Activated naive CD8-positive, alpha-beta T cell treated with anti-CD3 and anti-CD28 coated beads, Interleukin-2, amount 10 ng/mL, durations not matched to agents 7 days and 5 days (primary cell): ENCODE measurements around the gene TMEM132D. TPM values are rescaled to one million over a fixed set of nuclear protein-coding genes. Genes with fewer than 3 reads are reported as not detected.
"Not testable (repeated sequence)": the region's sequence is repeated elsewhere in the genome, so short reads cannot be mapped to it uniquely, and the experiment has no call there.

Experiments used
- ATAC-seq: fragments of 150-1000 bp; cut with Tn5 transposase; one replicate; pipeline ENCODE4 v1.10.0; 2021; ENCODE audit warnings: low read depth, moderate library complexity
- POLR2A ChIA-PET: fragments of 350-600 bp; sonication (Branson Sonifier 250); formaldehyde crosslinking; loops from one replicate; lab custom pipeline; 2021; ENCODE audit warnings: antibody characterized with exemption; lab: Charles Lee
- DNase-seq: peaks from one replicate; pipeline ENCODE4 v3.0.0; 2021
- H3K27ac Mint-ChIP-seq: one replicate; pipeline ENCODE4 v1.8.0; 2022; ENCODE audit warnings: mild to moderate bottlenecking, mixed read lengths
- H3K27me3 Mint-ChIP-seq: one replicate; pipeline ENCODE4 v1.8.0; 2022; ENCODE audit warnings: mild to moderate bottlenecking, moderate library complexity, mixed read lengths
- H3K36me3 Mint-ChIP-seq: one replicate; pipeline ENCODE4 v1.8.0; 2021; ENCODE audit warnings: mild to moderate bottlenecking, mixed read lengths
- H3K4me1 Mint-ChIP-seq: one replicate; pipeline ENCODE4 v1.8.0; 2021; ENCODE audit warnings: mixed read lengths
- H3K4me3 Mint-ChIP-seq: one replicate; pipeline ENCODE4 v1.8.0; 2022; ENCODE audit warnings: mild to moderate bottlenecking, moderate library complexity, mixed read lengths
- H3K9me3 Mint-ChIP-seq: one replicate; pipeline ENCODE4 v1.8.0; 2021; ENCODE audit warnings: mixed read lengths
- total RNA-seq, 2 experiments: library from RNA; stranded (reverse); gene quantifications; one replicate each; pipeline ENCODE4 v1.2.3, GENCODE V29; 2021

Gene TMEM132D
- total RNA-seq, 2 experiments from 2014 or later, result not detected

- DNase-seq, H3K27me3 Mint-ChIP-seq, POLR2A ChIA-PET: not testable (repeated sequence)
Measured at GRCh38 chr12:129189879-129190278, 713.9 kb downstream of the TMEM132D start.

GRCh38 chr12:129186952-129187351 is 716.9 kb downstream of the TMEM132D start:
- H3K27me3 Mint-ChIP-seq, result no peaks in the 10 kb centered on the region
- no peak overlapping the region for H3K4me3 Mint-ChIP-seq
- no peak overlapping the region for H3K27ac Mint-ChIP-seq
- H3K4me1 Mint-ChIP-seq, result no peaks in the 10 kb centered on the region
- H3K36me3 Mint-ChIP-seq, result no peaks in the 10 kb centered on the region
- no peak for DNase-seq
- POLR2A ChIA-PET, result no interaction called here
- peaks cover 3% of the 10 kb centered on the region for H3K9me3 Mint-ChIP-seq
- ATAC-seq, result no peak

More at GRCh38 chr12:129189879-129190278, 713.9 kb downstream of the TMEM132D start:
- not testable (repeated sequence) for H3K4me3 Mint-ChIP-seq, H3K36me3 Mint-ChIP-seq, H3K4me1 Mint-ChIP-seq, H3K9me3 Mint-ChIP-seq, H3K27ac Mint-ChIP-seq, ATAC-seq

- DNase-seq, result no peak
- ATAC-seq, result no peak
- Mint-ChIP-seq H3K4me1 (no peaks in the 10 kb centered on the region), H3K9me3 (peaks cover 4% of the 10 kb centered on the region), H3K27me3 (no peaks in the 10 kb centered on the region), H3K4me3 (no peak overlapping the region), H3K27ac (no peak overlapping the region), H3K36me3 (no peaks in the 10 kb centered on the region)
- POLR2A ChIA-PET, result no interaction called here
Measured at GRCh38 chr12:129185855-129186254, 718.0 kb downstream of the TMEM132D start.

GRCh38 chr12:129184127-129184928 is 719.5 kb downstream of the TMEM132D start:
- POLR2A ChIA-PET, result no interaction called here
- H3K4me1 Mint-ChIP-seq, result no peaks in the 10 kb centered on the region
- peaks cover 4% of the 10 kb centered on the region for H3K9me3 Mint-ChIP-seq
- no peak for DNase-seq
- no peak overlapping the region for H3K27ac Mint-ChIP-seq
- H3K4me3 Mint-ChIP-seq, result no peak overlapping the region
- H3K36me3 Mint-ChIP-seq, result no peaks in the 10 kb centered on the region
- ATAC-seq, result no peak
- H3K27me3 Mint-ChIP-seq, result no peaks in the 10 kb centered on the region

- no peak overlapping the region for H3K4me3 Mint-ChIP-seq
- no peak for DNase-seq
- POLR2A ChIA-PET, result no interaction called here
Measured at GRCh38 chr12:129179941-129180553, 723.8 kb downstream of the TMEM132D start.

GRCh38 chr12:129169928-129170327 is 733.9 kb downstream of the TMEM132D start:
- H3K4me1 Mint-ChIP-seq, result no peaks in the 10 kb centered on the region
- no peak overlapping the region for H3K4me3 Mint-ChIP-seq
- no peak for ATAC-seq
- H3K9me3 Mint-ChIP-seq, result peaks cover 6% of the 10 kb centered on the region
- no peaks in the 10 kb centered on the region for H3K27me3 Mint-ChIP-seq
- DNase-seq, result no peak
- no peaks in the 10 kb centered on the region for H3K36me3 Mint-ChIP-seq
- H3K27ac Mint-ChIP-seq, result no peak overlapping the region
- POLR2A ChIA-PET, result no interaction called here

More at GRCh38 chr12:129179941-129180553, 723.8 kb downstream of the TMEM132D start:
- Mint-ChIP-seq H3K36me3 (no peaks in the 10 kb centered on the region), H3K27ac (no peak overlapping the region), H3K4me1 (no peaks in the 10 kb centered on the region), H3K9me3 (peaks cover 3% of the 10 kb centered on the region), H3K27me3 (no peaks in the 10 kb centered on the region)
- no peak for ATAC-seq

- Mint-ChIP-seq H3K27ac (no peak overlapping the region), H3K9me3 (peaks cover 4% of the 10 kb centered on the region), H3K27me3 (no peaks in the 10 kb centered on the region), H3K36me3 (no peaks in the 10 kb centered on the region), H3K4me3 (no peak overlapping the region), H3K4me1 (no peaks in the 10 kb centered on the region)
- DNase-seq (no peak), ATAC-seq (no peak)
- POLR2A ChIA-PET, result no interaction called here
Measured at GRCh38 chr12:129163861-129164260, 740.0 kb downstream of the TMEM132D start.

DNA sequence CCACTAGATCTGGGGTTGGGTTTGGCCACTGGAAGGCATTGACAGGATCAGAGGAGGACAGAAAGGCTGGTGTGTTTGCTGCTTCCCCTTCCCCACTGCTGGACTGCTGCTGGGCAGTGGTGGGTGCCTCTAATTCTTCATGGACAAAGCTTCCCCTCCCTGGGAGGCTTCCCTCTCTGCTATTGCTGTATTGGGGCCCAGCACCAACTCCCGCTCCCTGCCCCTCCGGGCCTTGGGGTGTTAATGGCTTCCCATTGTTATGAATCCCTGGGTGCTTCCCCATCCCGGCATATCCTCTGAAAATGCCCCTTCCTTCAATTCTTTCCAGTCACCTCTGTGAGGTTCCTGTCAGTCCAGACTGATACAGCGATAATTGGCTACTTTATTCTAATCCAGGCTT is 740.4 kb downstream of the TMEM132D start:
- Mint-ChIP-seq H3K27me3 (no peaks in the 10 kb centered on the region), H3K4me1 (no peaks in the 10 kb centered on the region), H3K4me3 (no peak overlapping the region), H3K36me3 (no peaks in the 10 kb centered on the region), H3K9me3 (peaks cover 4% of the 10 kb centered on the region), H3K27ac (no peak overlapping the region)
- ATAC-seq, result no peak
- DNase-seq, result no peak
- POLR2A ChIA-PET, result no interaction called here

DNA sequence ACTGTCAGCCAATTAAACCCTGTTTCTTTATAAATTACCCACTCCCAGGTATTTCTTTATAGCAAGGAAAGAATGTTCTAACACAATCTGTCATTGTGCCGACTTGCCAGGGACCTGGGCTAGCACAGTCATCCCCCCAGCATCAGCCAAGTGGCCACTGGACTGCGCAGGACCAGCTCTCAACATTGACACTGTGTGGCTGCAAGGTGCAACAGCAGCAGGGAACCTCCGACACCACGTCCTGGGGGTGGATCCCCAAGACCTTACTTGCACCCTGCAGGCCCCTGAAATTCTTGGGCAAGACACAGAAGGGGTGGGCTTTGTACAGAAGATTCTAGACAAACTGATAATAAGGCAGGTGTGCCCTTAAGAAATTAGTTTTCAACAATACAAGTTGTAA is 741.0 kb downstream of the TMEM132D start:
- no peaks in the 10 kb centered on the region for H3K27me3 Mint-ChIP-seq
- DNase-seq, result no peak
- no peaks in the 10 kb centered on the region for H3K36me3 Mint-ChIP-seq
- no peak overlapping the region for H3K4me3 Mint-ChIP-seq
- peaks cover 6% of the 10 kb centered on the region for H3K9me3 Mint-ChIP-seq
- H3K27ac Mint-ChIP-seq, result no peak overlapping the region
- no peaks in the 10 kb centered on the region for H3K4me1 Mint-ChIP-seq
- POLR2A ChIA-PET, result no interaction called here
- no peak for ATAC-seq

GRCh38 chr12:129161511-129161910 is 742.3 kb downstream of the TMEM132D start:
- POLR2A ChIA-PET, result no interaction called here
- Mint-ChIP-seq H3K9me3 (peaks cover 6% of the 10 kb centered on the region), H3K4me3 (no peak overlapping the region), H3K36me3 (no peaks in the 10 kb centered on the region), H3K4me1 (no peaks in the 10 kb centered on the region), H3K27ac (no peak overlapping the region), H3K27me3 (no peaks in the 10 kb centered on the region)
- DNase-seq (no peak), ATAC-seq (no peak)

- DNase-seq (no peak), ATAC-seq (no peak)
- Mint-ChIP-seq H3K27me3 (no peaks in the 10 kb centered on the region), H3K36me3 (no peaks in the 10 kb centered on the region), H3K4me1 (no peaks in the 10 kb centered on the region), H3K27ac (no peak overlapping the region), H3K4me3 (no peak overlapping the region), H3K9me3 (peaks cover 6% of the 10 kb centered on the region)
- POLR2A ChIA-PET, result no interaction called here
Measured at GRCh38 chr12:129160282-129160681, 743.5 kb downstream of the TMEM132D start.

DNA sequence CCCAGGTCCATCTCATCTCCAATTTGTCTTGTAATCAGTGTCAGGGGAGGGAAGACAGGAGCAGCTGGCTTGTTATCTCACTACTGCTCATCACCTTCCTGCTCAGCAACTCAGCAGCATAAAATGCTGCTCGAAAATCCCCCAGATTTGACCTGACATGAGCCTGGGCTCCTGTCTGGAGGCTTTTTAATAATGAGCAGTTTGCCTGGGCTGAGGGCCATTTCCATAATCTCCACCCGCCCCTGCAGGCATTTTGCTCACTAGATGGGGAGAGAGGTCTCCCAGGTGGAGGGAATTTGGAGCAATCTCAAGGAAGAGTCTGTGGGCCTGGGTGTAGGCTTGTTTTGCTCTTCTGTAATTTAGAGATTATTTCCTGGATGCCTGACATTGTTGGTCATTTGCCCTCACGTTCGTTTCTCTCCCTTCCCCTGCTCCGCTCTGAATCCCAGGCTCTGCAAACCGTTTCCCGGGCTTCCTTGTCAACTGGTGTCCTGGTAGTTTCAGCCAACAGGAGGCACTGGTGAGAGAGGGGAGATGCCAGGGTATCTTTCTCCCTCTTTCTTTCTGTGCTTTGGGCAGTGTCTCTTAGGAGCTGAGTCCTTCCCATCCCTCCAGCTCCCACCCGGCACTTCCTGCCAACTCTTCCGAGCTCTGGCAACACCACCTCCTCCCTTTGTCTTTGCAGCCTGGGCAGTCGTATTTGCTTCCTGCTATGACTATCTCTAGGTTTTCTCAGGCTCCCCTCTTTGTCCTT is 751.3 kb downstream of the TMEM132D start:
- ATAC-seq, result no peak
- H3K27ac Mint-ChIP-seq, result no peak overlapping the region
- no peaks in the 10 kb centered on the region for H3K4me1 Mint-ChIP-seq

GRCh38 chr12:129150721-129151120 is 753.1 kb downstream of the TMEM132D start:
- Mint-ChIP-seq H3K4me1 (no peaks in the 10 kb centered on the region), H3K27me3 (no peaks in the 10 kb centered on the region), H3K9me3 (no peaks in the 10 kb centered on the region), H3K4me3 (no peak overlapping the region), H3K27ac (no peak overlapping the region), H3K36me3 (no peaks in the 10 kb centered on the region)
- ATAC-seq, result no peak
- POLR2A ChIA-PET, result no interaction called here
- no peak for DNase-seq

More for the DNA sequence above, 751.3 kb downstream of the TMEM132D start:
- Mint-ChIP-seq H3K36me3 (no peaks in the 10 kb centered on the region), H3K27me3 (no peaks in the 10 kb centered on the region), H3K9me3 (no peaks in the 10 kb centered on the region), H3K4me3 (no peak overlapping the region)
- POLR2A ChIA-PET, result no interaction called here
- DNase-seq, result no peak
